ENCODE measurements around the gene ETV6.

Gene ETV6

GRCh38 chr12:11793921-11794710 lies 144.6 kb downstream of the ETV6 start:
- POLR2A ChIA-PET: no interaction called here
- DNase-seq (ENCODE audit: extremely low spot score): no peak
- CTCF ChIA-PET: interaction anchor here (0.8 to 2.1 kb wide), 7 partner anchors 8 to 35 kb away, joined by 3 to 11 read pairs (median 4); no protein-coding TSS in a partner anchor
- TF ChIP-seq CTCF (IDR thresholded peaks at IDR 0.05; ENCODE audit: control extremely low read depth, extremely low read depth, low read depth, missing control alignments): no peak

GRCh38 chr12:11794751-11795150 lies 145.3 kb downstream of the ETV6 start:
- no peak for TF ChIP-seq CTCF (IDR thresholded peaks at IDR 0.05; ENCODE audit: control extremely low read depth, extremely low read depth, low read depth, missing control alignments)
- CTCF ChIA-PET: interaction anchor here (1.0 to 2.8 kb wide), 4 partner anchors 7 to 18 kb away, joined by 3 to 13 read pairs (median 8); no protein-coding TSS in a partner anchor
- DNase-seq (ENCODE audit: extremely low spot score): no peak
- POLR2A ChIA-PET: no interaction called here

GRCh38 chr12:11795192-11795912 lies 145.9 kb downstream of the ETV6 start:
- ChIA-PET POLR2A (no interaction called here), CTCF (interaction anchor here (1.0 to 2.8 kb wide), 6 partner anchors 11 to 26 kb away, joined by 3 to 13 read pairs (median 3); no protein-coding TSS in a partner anchor)

GRCh38 chr12:11795913-11796459 lies 146.5 kb downstream of the ETV6 start:
- ChIA-PET CTCF (interaction anchor here (1.0 to 2.8 kb wide), 10 partner anchors 9 to 242 kb away, joined by 3 to 13 read pairs (median 4); no protein-coding TSS in a partner anchor), POLR2A (no interaction called here)
- no peak for TF ChIP-seq CTCF (IDR thresholded peaks at IDR 0.05; ENCODE audit: control extremely low read depth, extremely low read depth, low read depth, missing control alignments)
- no peak for DNase-seq (ENCODE audit: extremely low spot score)

More at GRCh38 chr12:11795192-11795912, 145.9 kb downstream of the ETV6 start:
- no peak for TF ChIP-seq CTCF (IDR thresholded peaks at IDR 0.05; ENCODE audit: control extremely low read depth, extremely low read depth, low read depth, missing control alignments)
- no peak for DNase-seq (ENCODE audit: extremely low spot score)

- POLR2A ChIA-PET: no interaction called here
- no peak for DNase-seq (ENCODE audit: extremely low spot score)
- CTCF ChIA-PET: interaction anchor here (0.9 to 2.8 kb wide), 9 partner anchors 11 to 241 kb away, joined by 3 to 13 read pairs (median 3); no protein-coding TSS in a partner anchor
- TF ChIP-seq CTCF (IDR thresholded peaks at IDR 0.05; ENCODE audit: control extremely low read depth, extremely low read depth, low read depth, missing control alignments): no peak
Observed at GRCh38 chr12:11797317-11797913, 147.9 kb downstream of the ETV6 start.

Measured in GM10248 (cell line).